ENCODE measurements around the gene TNIK. TPM values are rescaled to one million over a fixed set of nuclear protein-coding genes. Genes with fewer than 3 reads are reported as not detected.
A peak's percentile ranks its signal among the peaks of the same experiment; 100 is the strongest.

The TNIK gene
- total and polyA plus RNA-seq, 12 donors = 9.3 to 51.9 (median 35.1) TPM

GRCh38 chr3:171095063-171095462 lies 365.1 kb downstream of the TNIK start:
- intact Hi-C loops (cut with DNase I) = no loop called here
- WGBS, 2 donors = 56 to 73% methylated on average over 1 of the region's 1 CpG
- no peak overlapping the region for H3K27ac ChIP-seq

GRCh38 chr3:171094411-171094810 lies 365.8 kb downstream of the TNIK start:
- H3K9me3 ChIP-seq = no peaks in the 10 kb centered on the region
- ATAC-seq (no peak), DNase-seq (no peak)
- 95 to 100% methylated on average over 3 of the region's 3 CpGs for WGBS, 2 donors
- H3K4me3 ChIP-seq = no peak overlapping the region
- peaks cover 0 to 6% (median 0%) of the 10 kb centered on the region in 9 donors for H3K36me3 ChIP-seq
- H3K27me3 ChIP-seq = no peaks in the 10 kb centered on the region
- TF ChIP-seq CTCF (IDR thresholded peaks at IDR 0.05) = no peak
- H3K4me1 ChIP-seq = peaks cover 0 to 34% (median 14%) of the 10 kb centered on the region in 9 donors
- intact Hi-C loops (cut with DNase I) = no loop called here
- no peak overlapping the region for H3K27ac ChIP-seq

More at GRCh38 chr3:171095063-171095462, 365.1 kb downstream of the TNIK start:
- no peak overlapping the region for H3K4me3 ChIP-seq
- no peaks in the 10 kb centered on the region for H3K27me3 ChIP-seq
- H3K9me3 ChIP-seq = no peaks in the 10 kb centered on the region
- ATAC-seq (no peak), DNase-seq (no peak)
- peaks cover 0 to 12% (median 0%) of the 10 kb centered on the region in 9 donors for H3K36me3 ChIP-seq
- peaks cover 0 to 27% (median 9%) of the 10 kb centered on the region in 9 donors for H3K4me1 ChIP-seq
- TF ChIP-seq CTCF (IDR thresholded peaks at IDR 0.05) = no peak

GRCh38 chr3:171093462-171093861 lies 366.7 kb downstream of the TNIK start:
- H3K4me1 ChIP-seq = peaks cover 0 to 43% (median 22%) of the 10 kb centered on the region in 9 donors
- no peak overlapping the region for H3K27ac ChIP-seq
- no peaks in the 10 kb centered on the region for H3K27me3 ChIP-seq
- no peak for TF ChIP-seq CTCF (IDR thresholded peaks at IDR 0.05)
- DNase-seq (no peak), ATAC-seq (no peak)
- H3K36me3 ChIP-seq = no peaks in the 10 kb centered on the region
- intact Hi-C loops (cut with DNase I) = no loop called here
- no peak overlapping the region for H3K4me3 ChIP-seq
- no peaks in the 10 kb centered on the region for H3K9me3 ChIP-seq

GRCh38 chr3:171092467-171092911 lies 367.7 kb downstream of the TNIK start:
- no peak overlapping the region for H3K4me3 ChIP-seq
- WGBS, 2 donors = 41% methylated on average over 1 of the region's 1 CpG
- H3K4me1 ChIP-seq = peaks cover 0 to 46% (median 22%) of the 10 kb centered on the region in 9 donors
- H3K27ac ChIP-seq = peak overlapping the region in 5 of 10 donors; percentile 8 to 61 (median 28)
- H3K36me3 ChIP-seq = peaks cover 0 to 4% (median 0%) of the 10 kb centered on the region in 9 donors
- no peak for TF ChIP-seq CTCF (IDR thresholded peaks at IDR 0.05)
- DNase-seq (no peak), ATAC-seq (peak in 2 of 8 donors; percentile 23 to 53)
- intact Hi-C loops (cut with DNase I) = no loop called here
- no peaks in the 10 kb centered on the region for H3K9me3 ChIP-seq
- no peaks in the 10 kb centered on the region for H3K27me3 ChIP-seq
